Measurements from ENCODE around the gene KRTAP10-8.
"Not testable (repeated sequence)": the region's sequence is repeated elsewhere in the genome, so short reads cannot be mapped to it uniquely, and the experiment has no call there.

KRTAP10-8 gene

DNA sequence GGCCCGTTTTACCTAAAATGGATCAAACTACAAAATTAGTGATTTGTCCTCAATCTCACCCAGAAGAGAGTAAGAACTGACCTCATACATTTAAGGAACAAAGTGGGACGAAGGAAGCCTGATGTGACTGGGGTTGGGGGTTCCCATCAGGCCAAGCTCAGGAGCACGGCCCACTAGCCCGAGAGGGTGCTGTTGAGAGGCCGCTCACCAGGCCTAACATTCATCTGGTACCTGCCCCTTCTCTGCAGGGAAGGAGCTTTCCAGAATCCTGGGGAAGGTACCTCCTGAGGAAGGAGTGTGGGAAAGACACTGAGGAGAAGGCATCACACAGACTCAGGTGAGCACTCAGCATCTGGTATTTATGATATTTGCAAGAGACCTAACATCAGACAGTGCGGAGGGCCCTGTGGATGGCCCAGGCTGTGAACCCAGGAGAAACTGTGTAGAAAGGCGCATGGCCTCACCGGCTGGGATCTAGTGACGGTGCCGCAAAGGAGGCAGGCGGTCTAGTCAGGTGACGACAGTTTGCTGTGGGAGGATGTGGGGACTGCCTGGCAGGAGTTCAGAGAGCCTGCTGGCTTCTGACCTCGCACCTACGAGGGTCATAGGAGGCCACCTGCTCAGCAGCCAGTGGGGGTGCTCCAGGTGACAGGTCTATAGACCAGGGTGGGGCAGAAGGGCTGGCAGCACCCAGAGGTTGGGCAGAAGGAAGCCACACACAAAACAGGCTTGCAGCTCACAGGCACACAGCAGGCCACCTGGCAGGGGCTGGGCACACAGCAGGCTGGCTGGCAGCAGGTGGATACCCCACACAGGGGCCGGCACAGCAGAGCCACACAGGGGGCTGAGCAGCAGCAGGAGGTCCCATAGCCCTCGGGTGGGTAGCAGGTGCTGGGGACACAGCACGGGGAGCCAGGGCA lies 42.0 kb downstream of the KRTAP10-8 start:
- no peak overlapping the region for H3K27ac ChIP-seq
- TF ChIP-seq, protein P1, sequence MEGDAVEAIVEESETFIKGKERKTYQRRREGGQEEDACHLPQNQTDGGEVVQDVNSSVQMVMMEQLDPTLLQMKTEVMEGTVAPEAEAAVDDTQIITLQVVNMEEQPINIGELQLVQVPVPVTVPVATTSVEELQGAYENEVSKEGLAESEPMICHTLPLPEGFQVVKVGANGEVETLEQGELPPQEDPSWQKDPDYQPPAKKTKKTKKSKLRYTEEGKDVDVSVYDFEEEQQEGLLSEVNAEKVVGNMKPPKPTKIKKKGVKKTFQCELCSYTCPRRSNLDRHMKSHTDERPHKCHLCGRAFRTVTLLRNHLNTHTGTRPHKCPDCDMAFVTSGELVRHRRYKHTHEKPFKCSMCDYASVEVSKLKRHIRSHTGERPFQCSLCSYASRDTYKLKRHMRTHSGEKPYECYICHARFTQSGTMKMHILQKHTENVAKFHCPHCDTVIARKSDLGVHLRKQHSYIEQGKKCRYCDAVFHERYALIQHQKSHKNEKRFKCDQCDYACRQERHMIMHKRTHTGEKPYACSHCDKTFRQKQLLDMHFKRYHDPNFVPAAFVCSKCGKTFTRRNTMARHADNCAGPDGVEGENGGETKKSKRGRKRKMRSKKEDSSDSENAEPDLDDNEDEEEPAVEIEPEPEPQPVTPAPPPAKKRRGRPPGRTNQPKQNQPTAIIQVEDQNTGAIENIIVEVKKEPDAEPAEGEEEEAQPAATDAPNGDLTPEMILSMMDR (IDR thresholded peaks at IDR 0.05), result no peak

DNA sequence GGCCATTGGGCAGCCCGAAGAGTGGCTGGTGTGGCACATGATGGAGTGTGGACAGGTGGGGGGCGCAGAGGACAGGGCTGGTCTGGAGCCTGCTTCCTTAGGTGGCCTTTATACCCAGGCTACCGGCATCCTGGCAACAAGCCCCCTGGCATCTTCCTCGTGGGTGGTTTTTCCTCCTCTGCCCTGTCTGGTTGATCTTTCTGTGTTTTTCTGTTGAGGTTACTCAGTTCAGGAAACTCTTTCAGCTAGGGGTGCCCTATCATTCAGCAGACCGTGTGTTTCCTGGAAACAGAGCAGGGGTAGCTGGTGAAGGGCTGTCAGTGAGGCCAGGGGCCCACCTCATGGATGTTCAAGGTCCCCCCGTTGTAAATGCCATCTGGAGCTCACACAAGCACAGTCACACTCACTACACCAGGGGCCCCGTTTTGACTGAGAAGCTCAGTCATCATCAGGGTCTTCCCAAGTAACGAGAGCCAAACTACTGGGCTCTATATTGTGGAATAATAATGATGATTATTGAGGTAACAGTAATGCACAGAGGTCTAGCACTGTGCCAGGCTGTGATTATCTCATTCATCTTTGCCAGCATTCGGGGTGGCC lies 42.8 kb downstream of the KRTAP10-8 start, which contains the start of gene KRTAP12-4:
Gene KRTAP12-4, minus strand, starts transcription at position 84 of the 600 bp plus-strand sequence. Its CDS starts 45 bp downstream, at position 39.
- no peak within 1 kb of the TSS for H3K27ac ChIP-seq
- TF ChIP-seq, protein P1 (IDR thresholded peaks at IDR 0.05), result no peak
- TF ChIP-seq ZFX (IDR thresholded peaks at IDR 0.05; ENCODE audit: borderline replicate concordance), result no peak

DNA sequence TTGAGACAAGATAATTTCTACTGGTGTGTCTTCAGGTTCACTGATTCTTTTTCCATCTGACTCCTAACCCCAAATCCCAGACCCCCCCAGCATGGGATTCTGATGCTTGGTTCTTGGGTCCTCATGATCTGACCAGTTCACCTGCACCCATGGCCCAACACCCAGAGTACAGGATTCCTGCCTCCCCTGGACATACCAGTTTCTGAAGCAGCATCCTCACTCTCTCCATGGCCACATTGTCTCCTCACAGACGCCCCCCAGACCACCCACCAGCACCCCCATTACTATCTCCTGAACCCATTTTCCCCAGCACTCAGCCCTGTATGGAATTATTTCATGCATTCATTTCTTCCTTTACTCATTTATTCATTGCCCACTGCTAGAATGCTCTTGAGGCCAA lies 45.0 kb downstream of the KRTAP10-8 start:
- TF ChIP-seq ZFX (IDR thresholded peaks at IDR 0.05; ENCODE audit: borderline replicate concordance), result no peak
- TF ChIP-seq, protein P1 (IDR thresholded peaks at IDR 0.05), result no peak
- H3K27ac ChIP-seq, result no peak overlapping the region

DNA sequence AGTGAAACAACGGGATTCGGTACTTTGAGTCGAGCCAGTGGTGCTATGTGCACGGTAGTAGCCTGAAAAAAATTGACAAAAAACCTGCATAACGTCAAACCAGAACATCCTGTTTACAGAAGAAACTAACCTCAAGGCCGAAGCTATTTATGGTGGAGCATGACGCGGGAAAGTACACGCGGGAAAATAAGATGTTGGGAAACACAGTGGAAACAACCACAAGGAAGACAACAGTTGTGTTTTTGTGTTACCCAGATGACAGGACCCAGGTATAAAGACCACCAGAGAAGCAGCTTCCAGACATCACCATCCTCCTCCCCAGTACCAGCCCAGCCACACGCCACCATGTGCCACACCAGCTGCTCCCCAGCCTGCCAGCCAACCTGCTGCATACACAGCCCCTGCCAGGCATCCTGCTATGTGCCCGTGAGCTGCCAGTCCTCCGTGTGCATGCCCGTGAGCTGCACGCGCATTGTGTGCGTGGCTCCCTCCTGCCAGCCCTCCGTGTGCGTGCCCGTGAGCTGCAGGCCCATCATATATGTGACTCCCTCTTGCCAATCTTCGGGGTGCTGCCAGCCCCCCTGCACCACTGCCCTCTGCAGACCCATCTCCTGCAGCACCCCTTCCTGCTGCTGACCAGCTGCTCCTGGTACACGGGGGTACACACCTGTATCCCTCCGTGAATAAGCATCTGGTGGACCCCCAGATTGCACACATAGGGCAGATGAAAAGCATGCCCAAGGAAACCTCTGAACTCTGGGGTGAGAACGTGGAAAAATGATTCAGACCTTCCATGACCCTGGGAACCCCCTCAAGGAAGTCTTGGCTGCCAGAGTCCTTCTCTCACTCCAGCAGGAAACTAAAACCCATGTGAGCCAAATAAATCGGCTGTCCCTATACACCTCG lies 46.0 kb downstream of the KRTAP10-8 start, which contains the start of gene KRTAP12-3:
Gene KRTAP12-3, plus strand, starts transcription at position 298 of the 906 bp plus-strand sequence. Its CDS starts 48 bp downstream, at position 346.
- TF ChIP-seq, protein P1 (IDR thresholded peaks at IDR 0.05), result no peak
- TF ChIP-seq ZFX (IDR thresholded peaks at IDR 0.05; ENCODE audit: borderline replicate concordance), result no peak
- H3K27ac ChIP-seq, result no peak within 1 kb of the TSS

DNA sequence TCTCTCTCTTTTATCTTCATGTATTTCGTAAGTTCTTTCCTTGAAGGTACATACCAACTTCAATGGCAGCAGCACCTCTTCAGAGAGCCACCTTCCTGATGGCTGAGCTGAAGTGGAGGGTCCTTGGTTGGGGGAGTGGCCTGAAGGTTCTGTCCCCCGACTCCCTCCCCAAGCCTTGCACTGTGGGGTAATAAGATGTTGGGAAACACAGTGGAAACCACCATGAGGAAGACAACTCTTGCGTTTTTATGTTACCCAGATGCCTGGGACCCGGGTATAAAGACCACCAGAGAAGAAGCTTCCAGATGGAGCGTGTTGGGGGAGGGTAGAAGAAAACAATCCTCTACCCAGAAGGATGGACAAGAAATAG lies 46.6 kb downstream of the KRTAP10-8 start:
- H3K27ac ChIP-seq, result no peak overlapping the region
- TF ChIP-seq, protein P1 (IDR thresholded peaks at IDR 0.05), result no peak
- no peak for TF ChIP-seq ZFX (IDR thresholded peaks at IDR 0.05; ENCODE audit: borderline replicate concordance)

DNA sequence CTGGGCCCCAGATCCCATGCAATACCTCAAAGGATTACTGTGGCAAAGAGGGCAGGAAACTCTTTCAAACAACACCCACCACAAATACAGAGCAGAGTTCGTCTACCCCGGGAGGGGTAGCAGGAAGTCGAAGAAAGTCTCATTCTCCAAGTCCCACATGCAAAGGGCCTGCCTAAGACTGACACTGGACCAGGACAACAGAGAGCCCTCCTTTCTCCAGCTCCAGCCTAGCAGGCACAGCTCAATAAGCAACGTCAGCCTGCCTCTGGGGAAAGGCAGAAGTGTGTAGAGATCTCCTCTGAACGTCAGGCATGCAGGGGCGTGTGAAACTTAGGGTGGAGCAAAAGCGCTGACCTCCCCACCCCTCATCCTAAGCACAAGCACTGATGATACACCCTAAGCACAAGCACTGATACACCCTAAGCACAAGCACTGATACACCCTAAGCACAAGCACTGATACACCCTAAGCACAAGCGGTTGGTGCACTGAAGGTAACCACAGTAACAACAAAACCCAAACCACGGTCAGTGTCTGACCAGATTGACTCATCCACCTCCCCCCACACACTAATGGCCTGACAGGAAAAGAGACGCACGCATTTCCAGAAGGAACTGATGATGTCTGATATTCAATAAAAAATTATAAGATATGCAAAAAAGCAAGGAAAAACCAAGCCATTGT lies 47.2 kb downstream of the KRTAP10-8 start:
- no peak overlapping the region for H3K27ac ChIP-seq
- TF ChIP-seq ZFX (IDR thresholded peaks at IDR 0.05; ENCODE audit: borderline replicate concordance), result no peak
- TF ChIP-seq, protein P1 (IDR thresholded peaks at IDR 0.05), result no peak

DNA sequence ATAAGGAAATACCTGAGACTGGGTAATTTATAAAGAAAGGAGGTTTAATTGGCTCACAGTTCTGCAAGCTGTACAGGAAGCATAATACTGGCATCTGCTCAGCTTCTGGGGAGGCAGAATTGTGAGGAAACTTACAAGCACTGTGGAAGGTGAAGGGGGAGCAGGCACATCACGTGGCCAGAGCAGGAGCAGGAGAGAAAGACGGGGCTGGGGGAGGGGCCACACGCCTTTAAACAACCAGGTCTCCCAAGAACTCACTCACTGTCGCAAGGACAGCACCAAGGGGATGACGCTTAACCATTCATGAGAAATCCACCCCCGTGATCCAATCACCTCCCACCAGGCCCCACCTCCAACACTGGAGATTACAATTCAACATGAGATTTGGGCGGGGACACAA lies 49.7 kb downstream of the KRTAP10-8 start:
- not testable (repeated sequence) for H3K27ac ChIP-seq

All from 22Rv1 (cell line).